AG04450 (cell line): Measurements from ENCODE around the gene CLDN3. TPM values are rescaled to one million over a fixed set of nuclear protein-coding genes. Genes with fewer than 3 reads are reported as not detected.

ENCODE experiments used
- CTCF ChIA-PET: fragments of 300-600, 350-600 bp; formaldehyde crosslinking; extraction: SDS; loops from one replicate; lab custom pipeline; 2022; ENCODE audit warnings: antibody characterized with exemption, inconsistent platforms; lab: Charles Lee
- POLR2A ChIA-PET: fragments of 350-600 bp; formaldehyde crosslinking; extraction: SDS; loops from one replicate; lab custom pipeline; 2021; ENCODE audit warnings: antibody characterized with exemption, inconsistent platforms; lab: Yijun Ruan, JAX
- DNase-seq: peaks from one replicate; pipeline ENCODE4 v3.0.0-alpha.2; 2011; ENCODE audit warnings: low read depth, low spot score
- H3K27ac ChIP-seq: one replicate; pipeline ENCODE4 v1.5.1; 2012; ENCODE audit warnings: low read depth, low read length, control low read depth
- H3K27me3 ChIP-seq: one replicate; pipeline ENCODE4 v1.6.0; 2012; ENCODE audit warnings: low read length; ENCODE audit not compliant: control insufficient read depth, insufficient read depth
- H3K4me3 ChIP-seq: 2 replicates; pipeline ENCODE4 v1.5.1; 2011; ENCODE audit warnings: mild to moderate bottlenecking, low read depth, low read length, control low read depth
- H3K9me3 ChIP-seq: 2 replicates; pipeline ENCODE4 v1.5.1; 2012; ENCODE audit warnings: low read length; ENCODE audit not compliant: control insufficient read depth, insufficient read depth
- polyA plus RNA-seq: library from polyadenylated mRNA; depleted of rRNA; stranded (reverse); fragments of >200 nt; gene quantifications from 2 replicates; pipeline ENCODE4 v1.2.3, GENCODE V29; 2011
- TF ChIP-seq, protein P1 (sequence below): IDR thresholded peaks from 2 replicates; pipeline ENCODE4 v1.5.1; 2011; ENCODE audit warnings: low read depth, low read length, control low read depth, inconsistent platforms

The CLDN3 gene
- polyA plus RNA-seq, 1 experiment = not detected

DNA sequence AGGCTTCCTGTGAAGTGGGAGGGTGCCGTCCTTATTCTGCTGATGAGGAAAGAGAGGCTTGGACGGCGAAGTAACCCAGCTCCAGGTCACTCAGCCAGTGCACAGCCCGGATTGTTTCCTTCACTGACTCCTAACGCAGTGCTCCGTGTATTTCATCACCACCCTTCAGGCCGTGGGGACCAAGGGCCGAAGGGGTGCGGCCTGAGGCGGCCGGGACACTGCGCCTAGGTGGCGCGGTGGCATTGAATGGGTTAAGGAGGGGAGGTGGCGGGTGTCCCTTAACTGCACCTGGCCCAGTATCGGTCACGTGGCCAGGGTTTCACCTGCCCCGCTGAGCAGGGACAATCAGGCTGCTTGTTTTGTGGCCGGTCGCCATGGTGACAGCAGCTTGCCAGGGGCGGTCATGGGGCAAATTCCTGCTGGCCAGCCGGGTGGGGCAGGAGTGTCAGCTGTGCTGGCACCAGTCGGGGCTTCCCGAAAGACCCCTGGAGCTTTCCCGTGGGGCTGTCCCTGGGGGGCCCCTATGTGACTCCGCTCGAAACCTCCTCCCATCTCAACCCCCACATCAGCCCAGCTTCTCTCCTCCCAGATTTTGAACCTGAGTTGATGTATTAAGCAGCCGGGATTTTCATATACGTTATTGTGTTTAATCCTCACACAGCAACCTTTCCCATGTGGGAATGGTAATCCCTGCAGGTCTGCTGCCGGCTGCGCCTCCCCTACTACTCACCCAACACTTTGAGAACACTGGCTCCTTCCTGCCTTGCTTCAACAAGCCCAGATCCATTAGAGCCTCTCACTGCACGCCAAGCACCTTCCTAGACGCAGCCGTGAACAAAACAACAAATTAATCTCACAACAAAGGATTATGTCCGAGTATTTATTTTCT lies 27.1 kb downstream of the CLDN3 start:
- POLR2A ChIA-PET = no interaction called here

DNA sequence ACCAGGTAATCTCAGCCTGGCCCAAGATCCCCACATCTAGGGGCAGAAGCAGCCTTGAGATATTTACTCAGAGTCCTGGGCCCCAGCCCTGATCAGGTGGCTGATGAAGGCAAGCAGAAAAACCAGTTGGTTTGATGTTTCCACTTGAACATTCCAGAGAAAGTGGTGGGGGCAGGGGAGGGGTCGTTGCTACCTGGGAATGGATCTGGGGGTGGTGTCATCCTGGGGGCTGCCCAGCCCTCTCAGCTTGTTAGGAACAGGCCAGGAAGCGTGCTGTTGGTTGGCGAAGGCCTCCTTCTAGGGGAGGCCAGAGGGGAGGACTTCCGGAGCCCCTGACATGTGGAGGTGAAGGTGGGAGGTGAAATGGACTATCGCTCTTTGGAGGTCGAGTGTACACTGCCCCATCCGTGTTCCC lies 27.7 kb downstream of the CLDN3 start:
- no peak overlapping the region for H3K4me3 ChIP-seq
- no peak for DNase-seq
- TF ChIP-seq, protein P1, sequence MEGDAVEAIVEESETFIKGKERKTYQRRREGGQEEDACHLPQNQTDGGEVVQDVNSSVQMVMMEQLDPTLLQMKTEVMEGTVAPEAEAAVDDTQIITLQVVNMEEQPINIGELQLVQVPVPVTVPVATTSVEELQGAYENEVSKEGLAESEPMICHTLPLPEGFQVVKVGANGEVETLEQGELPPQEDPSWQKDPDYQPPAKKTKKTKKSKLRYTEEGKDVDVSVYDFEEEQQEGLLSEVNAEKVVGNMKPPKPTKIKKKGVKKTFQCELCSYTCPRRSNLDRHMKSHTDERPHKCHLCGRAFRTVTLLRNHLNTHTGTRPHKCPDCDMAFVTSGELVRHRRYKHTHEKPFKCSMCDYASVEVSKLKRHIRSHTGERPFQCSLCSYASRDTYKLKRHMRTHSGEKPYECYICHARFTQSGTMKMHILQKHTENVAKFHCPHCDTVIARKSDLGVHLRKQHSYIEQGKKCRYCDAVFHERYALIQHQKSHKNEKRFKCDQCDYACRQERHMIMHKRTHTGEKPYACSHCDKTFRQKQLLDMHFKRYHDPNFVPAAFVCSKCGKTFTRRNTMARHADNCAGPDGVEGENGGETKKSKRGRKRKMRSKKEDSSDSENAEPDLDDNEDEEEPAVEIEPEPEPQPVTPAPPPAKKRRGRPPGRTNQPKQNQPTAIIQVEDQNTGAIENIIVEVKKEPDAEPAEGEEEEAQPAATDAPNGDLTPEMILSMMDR = no peak
- POLR2A ChIA-PET = no interaction called here
- H3K27ac ChIP-seq = no peak overlapping the region
- no peaks in the 10 kb centered on the region; the same call in 1 of the 2 replicates for H3K9me3 ChIP-seq
- CTCF ChIA-PET = no interaction called here
- no peaks in the 10 kb centered on the region for H3K27me3 ChIP-seq

More for the DNA sequence above, 27.1 kb downstream of the CLDN3 start:
- Histone ChIP-seq H3K4me3 (no peak overlapping the region), H3K9me3 (no peaks in the 10 kb centered on the region; the same call in 1 of the 2 replicates), H3K27me3 (no peaks in the 10 kb centered on the region), H3K27ac (no peak overlapping the region)
- CTCF ChIA-PET = no interaction called here
- TF ChIP-seq, protein P1 = no peak
- no peak for DNase-seq

DNA sequence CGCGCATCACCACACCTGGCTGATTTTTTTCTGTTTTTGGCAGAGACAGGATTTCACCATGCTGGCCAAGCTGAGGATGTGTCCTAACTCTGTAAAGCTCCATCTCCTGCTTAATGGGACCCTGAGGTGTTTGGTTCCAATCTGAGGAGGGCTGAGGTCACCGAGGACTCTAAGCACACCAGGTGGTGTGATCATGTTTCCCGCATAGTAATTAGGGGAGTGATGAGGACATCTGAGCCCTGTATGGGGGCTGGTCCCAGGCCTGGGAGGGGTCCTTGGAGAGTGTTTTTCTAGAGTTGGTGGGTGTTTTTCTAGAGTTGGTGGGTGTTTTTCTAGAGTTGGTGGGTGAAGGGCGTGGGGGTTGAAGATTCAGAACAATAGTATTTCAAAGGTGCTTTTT lies 28.5 kb downstream of the CLDN3 start:
- ChIA-PET CTCF (no interaction called here), POLR2A (interaction anchor here (0.7 kb wide), 1 partner anchor 212 kb away, joined by 4 read pairs; no protein-coding TSS in a partner anchor)
- Histone ChIP-seq H3K4me3 (no peak overlapping the region), H3K27ac (no peak overlapping the region), H3K9me3 (no peaks in the 10 kb centered on the region; the same call in 1 of the 2 replicates), H3K27me3 (no peaks in the 10 kb centered on the region)
- TF ChIP-seq, protein P1 = no peak
- no peak for DNase-seq

DNA sequence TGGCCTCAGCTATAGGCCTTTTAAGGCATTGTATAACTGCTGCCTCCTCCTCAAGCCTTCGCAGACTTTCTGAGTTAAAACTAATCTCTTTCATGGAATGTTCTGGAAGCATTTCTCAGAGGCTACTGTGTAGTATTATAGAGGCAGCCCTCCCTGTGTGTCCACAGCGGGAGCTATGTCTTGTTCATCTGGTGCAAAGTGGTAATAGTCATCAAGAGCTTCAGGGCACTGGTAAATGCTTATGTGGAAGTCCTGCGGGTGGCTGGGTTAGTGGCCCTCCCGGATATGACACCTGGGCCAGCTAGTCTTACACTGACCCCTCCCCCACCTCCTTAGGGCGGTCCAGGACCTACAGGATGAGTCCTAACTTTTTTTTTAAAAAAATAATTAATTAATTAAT lies 29.3 kb downstream of the CLDN3 start:
- ChIA-PET CTCF (no interaction called here), POLR2A (interaction anchor here (0.7 kb wide), 1 partner anchor 113 kb away, joined by 4 read pairs; no protein-coding TSS in a partner anchor)
- no peak for DNase-seq
- H3K27ac ChIP-seq = no peak overlapping the region
- no peak overlapping the region for H3K4me3 ChIP-seq
- no peaks in the 10 kb centered on the region; the same call in 1 of the 2 replicates for H3K9me3 ChIP-seq
- TF ChIP-seq, protein P1 = no peak
- H3K27me3 ChIP-seq = no peaks in the 10 kb centered on the region

DNA sequence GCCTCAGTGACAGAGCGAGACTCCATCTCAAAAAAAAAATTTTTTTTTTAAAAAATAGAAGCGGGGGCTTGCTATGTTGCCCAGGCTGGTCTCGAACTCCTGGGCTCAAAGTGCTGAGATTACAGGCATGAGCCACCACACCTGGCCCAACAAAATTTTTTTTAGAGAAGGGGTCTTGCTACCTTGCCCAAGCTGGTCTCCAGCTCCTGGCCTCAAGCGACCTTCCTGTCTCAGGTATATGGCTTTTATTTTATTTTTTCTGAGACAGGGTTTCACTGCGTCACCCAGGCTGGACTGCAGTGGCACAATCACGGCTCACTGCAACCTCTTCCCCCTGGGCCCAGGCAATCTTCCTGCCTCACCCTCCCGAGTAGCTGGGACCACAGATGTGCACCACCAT lies 29.9 kb downstream of the CLDN3 start:
- TF ChIP-seq, protein P1 = no peak
- DNase-seq = no peak
- H3K27me3 ChIP-seq = no peaks in the 10 kb centered on the region
- ChIA-PET POLR2A (interaction anchor here (0.7 to 1.1 kb wide), 2 partner anchors 16 to 113 kb away, joined by 4 to 12 read pairs; no protein-coding TSS in a partner anchor), CTCF (no interaction called here)
- no peak overlapping the region for H3K4me3 ChIP-seq
- no peaks in the 10 kb centered on the region; the same call in 1 of the 2 replicates for H3K9me3 ChIP-seq
- H3K27ac ChIP-seq = no peak overlapping the region
